ENCODE results near the gene CSF2RB. TPM values are rescaled to one million over a fixed set of nuclear protein-coding genes. Genes with fewer than 3 reads are reported as not detected.
A peak's percentile ranks its signal among the peaks of the same experiment; 100 is the strongest.

CSF2RB gene
- total and polyA plus RNA-seq, 5 donors = 0.75 to 2.6 (median 2.0) TPM

GRCh38 chr22:36928786-36929535 is 15.5 kb downstream of the CSF2RB start:
- Histone ChIP-seq H3K9me3 (ENCODE audit: control insufficient read depth, low read length) (no peaks in the 10 kb centered on the region), H3K4me1 (ENCODE audit: control insufficient read depth, insufficient read depth, low read length) (no peaks in the 10 kb centered on the region), H3K4me3 (ENCODE audit: low read length) (no peak overlapping the region), H3K27me3 (ENCODE audit: control insufficient read depth, insufficient read depth) (no peaks in the 10 kb centered on the region), H3K27ac (ENCODE audit: low read length) (no peak overlapping the region)
- DNase-seq (no peak), ATAC-seq (no peak)
- 75% methylated on average over 17 of the region's 17 CpGs for WGBS
- intact Hi-C loops (cut with DNase I) = no loop called here

- Histone ChIP-seq H3K4me3 (ENCODE audit: low read length) (no peak overlapping the region), H3K27me3 (ENCODE audit: control insufficient read depth, insufficient read depth) (no peaks in the 10 kb centered on the region), H3K9me3 (ENCODE audit: control insufficient read depth, low read length) (no peaks in the 10 kb centered on the region), H3K4me1 (ENCODE audit: control insufficient read depth, insufficient read depth, low read length) (no peaks in the 10 kb centered on the region), H3K27ac (ENCODE audit: low read length) (no peak overlapping the region)
- ATAC-seq (no peak), DNase-seq (no peak)
- intact Hi-C loops (cut with DNase I) = no loop called here
- WGBS = 93% methylated on average over 10 of the region's 10 CpGs
These were observed 16.2 kb downstream of the CSF2RB start for GRCh38 chr22:36929621-36930020.

GRCh38 chr22:36930041-36930935 is 16.9 kb downstream of the CSF2RB start:
- 66% methylated on average over 20 of the region's 20 CpGs for WGBS
- intact Hi-C loops (cut with DNase I) = no loop called here
- Histone ChIP-seq H3K27ac (ENCODE audit: low read length) (no peak overlapping the region), H3K9me3 (ENCODE audit: control insufficient read depth, low read length) (no peaks in the 10 kb centered on the region), H3K4me1 (ENCODE audit: control insufficient read depth, insufficient read depth, low read length) (no peaks in the 10 kb centered on the region), H3K4me3 (ENCODE audit: low read length) (no peak overlapping the region), H3K27me3 (ENCODE audit: control insufficient read depth, insufficient read depth) (no peaks in the 10 kb centered on the region)
- ATAC-seq = no peak
- no peak for DNase-seq

- H3K4me1 ChIP-seq (ENCODE audit: control insufficient read depth, insufficient read depth, low read length) = no peaks in the 10 kb centered on the region
- intact Hi-C loops (cut with DNase I) = no loop called here
- no peak overlapping the region for H3K27ac ChIP-seq (ENCODE audit: low read length)
- H3K4me3 ChIP-seq (ENCODE audit: low read length) = no peak overlapping the region
- ATAC-seq (no peak), DNase-seq (no peak)
- no peaks in the 10 kb centered on the region for H3K9me3 ChIP-seq (ENCODE audit: control insufficient read depth, low read length)
- 84% methylated on average over 2 of the region's 2 CpGs for WGBS
- H3K27me3 ChIP-seq (ENCODE audit: control insufficient read depth, insufficient read depth) = no peaks in the 10 kb centered on the region
These were observed 18.0 kb downstream of the CSF2RB start for GRCh38 chr22:36931446-36931845.

GRCh38 chr22:36933629-36934417 is 20.4 kb downstream of the CSF2RB start:
- no peaks in the 10 kb centered on the region for H3K27me3 ChIP-seq (ENCODE audit: control insufficient read depth, insufficient read depth)
- no peak for ATAC-seq
- no peak overlapping the region for H3K4me3 ChIP-seq (ENCODE audit: low read length)
- intact Hi-C loops (cut with DNase I) = no loop called here
- no peaks in the 10 kb centered on the region for H3K9me3 ChIP-seq (ENCODE audit: control insufficient read depth, low read length)
- H3K4me1 ChIP-seq (ENCODE audit: control insufficient read depth, insufficient read depth, low read length) = no peaks in the 10 kb centered on the region
- WGBS = 85% methylated on average over 25 of the region's 25 CpGs
- no peak for DNase-seq
- no peak overlapping the region for H3K27ac ChIP-seq (ENCODE audit: low read length)

GRCh38 chr22:36934418-36935312 is 21.2 kb downstream of the CSF2RB start:
- 91% methylated on average over 10 of the region's 10 CpGs for WGBS
- intact Hi-C loops (cut with DNase I) = no loop called here
- Histone ChIP-seq H3K4me1 (ENCODE audit: control insufficient read depth, insufficient read depth, low read length) (no peaks in the 10 kb centered on the region), H3K4me3 (ENCODE audit: low read length) (no peak overlapping the region), H3K9me3 (ENCODE audit: control insufficient read depth, low read length) (no peaks in the 10 kb centered on the region), H3K27me3 (ENCODE audit: control insufficient read depth, insufficient read depth) (no peaks in the 10 kb centered on the region), H3K27ac (ENCODE audit: low read length) (no peak overlapping the region)
- DNase-seq (no peak), ATAC-seq (no peak)

GRCh38 chr22:36935313-36935610 is 21.8 kb downstream of the CSF2RB start:
- DNase-seq (no peak), ATAC-seq (no peak)

GRCh38 chr22:36935694-36936093 is 22.3 kb downstream of the CSF2RB start:
- ATAC-seq (no peak), DNase-seq (no peak)
- Histone ChIP-seq H3K27me3 (ENCODE audit: control insufficient read depth, insufficient read depth) (no peaks in the 10 kb centered on the region), H3K4me1 (ENCODE audit: control insufficient read depth, insufficient read depth, low read length) (no peaks in the 10 kb centered on the region), H3K9me3 (ENCODE audit: control insufficient read depth, low read length) (no peaks in the 10 kb centered on the region), H3K27ac (ENCODE audit: low read length) (no peak overlapping the region), H3K4me3 (ENCODE audit: low read length) (no peak overlapping the region)
- intact Hi-C loops (cut with DNase I) = no loop called here
- WGBS = 89% methylated on average over 3 of the region's 3 CpGs

More at GRCh38 chr22:36935313-36935610, 21.8 kb downstream of the CSF2RB start:
- no peak overlapping the region for H3K27ac ChIP-seq (ENCODE audit: low read length)
- no peaks in the 10 kb centered on the region for H3K27me3 ChIP-seq (ENCODE audit: control insufficient read depth, insufficient read depth)
- no peak overlapping the region for H3K4me3 ChIP-seq (ENCODE audit: low read length)
- intact Hi-C loops (cut with DNase I) = no loop called here
- 92% methylated on average over 7 of the region's 7 CpGs for WGBS
- no peaks in the 10 kb centered on the region for H3K4me1 ChIP-seq (ENCODE audit: control insufficient read depth, insufficient read depth, low read length)
- no peaks in the 10 kb centered on the region for H3K9me3 ChIP-seq (ENCODE audit: control insufficient read depth, low read length)

- Histone ChIP-seq H3K27ac (ENCODE audit: low read length) (no peak overlapping the region), H3K4me3 (ENCODE audit: low read length) (no peak overlapping the region), H3K9me3 (ENCODE audit: control insufficient read depth, low read length) (no peaks in the 10 kb centered on the region), H3K4me1 (ENCODE audit: control insufficient read depth, insufficient read depth, low read length) (no peaks in the 10 kb centered on the region), H3K27me3 (ENCODE audit: control insufficient read depth, insufficient read depth) (no peaks in the 10 kb centered on the region)
- intact Hi-C loops (cut with DNase I) = no loop called here
- 75% methylated on average over 20 of the region's 20 CpGs for WGBS
- ATAC-seq (no peak), DNase-seq (peak in 1 of 3 donors; percentile 52)
These were observed 23.1 kb downstream of the CSF2RB start for GRCh38 chr22:36936362-36937116.

All from right cardiac atrium (tissue), 5 donors.